GM12874 (cell line): Measurements from ENCODE around the gene RCE1.

ENCODE experiments used
- TF ChIP-seq, protein P1 (sequence below): IDR thresholded peaks from 2 replicates; pipeline ENCODE4 v1.5.1; 2011; ENCODE audit warnings: low read depth, mild to moderate bottlenecking, control low read depth, low read length, moderate library complexity; ENCODE audit not compliant: insufficient read depth

The RCE1 gene

DNA sequence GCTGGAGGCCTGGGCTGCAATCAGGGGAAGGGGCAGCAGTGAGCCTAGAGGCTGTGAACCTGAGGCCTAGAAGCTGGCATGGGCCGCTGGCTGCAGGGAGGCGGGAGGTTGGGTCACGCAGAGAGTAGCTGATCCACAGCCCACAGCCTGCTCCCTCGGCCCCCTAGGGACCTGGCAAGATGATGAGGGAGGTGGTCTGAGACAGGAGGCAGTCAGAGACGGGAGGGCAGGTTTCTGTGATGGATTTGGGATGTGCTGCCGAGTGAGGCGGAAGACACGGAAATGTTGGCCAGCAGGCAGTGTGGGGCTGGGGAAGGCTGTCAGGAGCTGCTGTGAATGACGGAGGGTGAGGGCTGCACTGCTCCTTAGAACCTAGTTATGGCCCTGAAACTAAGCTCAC, 36.3 kb downstream of the RCE1 start:
- TF ChIP-seq, protein P1, sequence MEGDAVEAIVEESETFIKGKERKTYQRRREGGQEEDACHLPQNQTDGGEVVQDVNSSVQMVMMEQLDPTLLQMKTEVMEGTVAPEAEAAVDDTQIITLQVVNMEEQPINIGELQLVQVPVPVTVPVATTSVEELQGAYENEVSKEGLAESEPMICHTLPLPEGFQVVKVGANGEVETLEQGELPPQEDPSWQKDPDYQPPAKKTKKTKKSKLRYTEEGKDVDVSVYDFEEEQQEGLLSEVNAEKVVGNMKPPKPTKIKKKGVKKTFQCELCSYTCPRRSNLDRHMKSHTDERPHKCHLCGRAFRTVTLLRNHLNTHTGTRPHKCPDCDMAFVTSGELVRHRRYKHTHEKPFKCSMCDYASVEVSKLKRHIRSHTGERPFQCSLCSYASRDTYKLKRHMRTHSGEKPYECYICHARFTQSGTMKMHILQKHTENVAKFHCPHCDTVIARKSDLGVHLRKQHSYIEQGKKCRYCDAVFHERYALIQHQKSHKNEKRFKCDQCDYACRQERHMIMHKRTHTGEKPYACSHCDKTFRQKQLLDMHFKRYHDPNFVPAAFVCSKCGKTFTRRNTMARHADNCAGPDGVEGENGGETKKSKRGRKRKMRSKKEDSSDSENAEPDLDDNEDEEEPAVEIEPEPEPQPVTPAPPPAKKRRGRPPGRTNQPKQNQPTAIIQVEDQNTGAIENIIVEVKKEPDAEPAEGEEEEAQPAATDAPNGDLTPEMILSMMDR, result no peak

DNA sequence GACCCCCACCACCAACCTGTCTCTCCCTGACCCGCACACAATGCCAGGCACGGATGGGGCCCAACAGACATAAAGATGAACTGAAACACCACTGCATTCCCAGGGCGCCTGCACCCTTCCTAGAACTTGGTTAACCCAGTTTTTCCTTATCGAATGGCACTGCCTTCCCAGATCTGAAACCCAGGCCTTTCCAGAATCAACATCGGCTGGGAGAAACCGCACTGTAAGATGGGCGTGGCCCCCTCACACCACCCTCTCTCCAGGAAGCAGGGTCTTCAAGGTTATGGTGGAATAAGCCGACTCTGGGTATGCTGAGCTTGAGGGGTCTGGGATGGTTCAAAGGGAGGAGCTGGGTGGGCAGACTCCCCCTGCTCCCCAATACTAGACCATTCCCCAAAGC, 36.8 kb downstream of the RCE1 start:
- TF ChIP-seq, protein P1, result no peak

DNA sequence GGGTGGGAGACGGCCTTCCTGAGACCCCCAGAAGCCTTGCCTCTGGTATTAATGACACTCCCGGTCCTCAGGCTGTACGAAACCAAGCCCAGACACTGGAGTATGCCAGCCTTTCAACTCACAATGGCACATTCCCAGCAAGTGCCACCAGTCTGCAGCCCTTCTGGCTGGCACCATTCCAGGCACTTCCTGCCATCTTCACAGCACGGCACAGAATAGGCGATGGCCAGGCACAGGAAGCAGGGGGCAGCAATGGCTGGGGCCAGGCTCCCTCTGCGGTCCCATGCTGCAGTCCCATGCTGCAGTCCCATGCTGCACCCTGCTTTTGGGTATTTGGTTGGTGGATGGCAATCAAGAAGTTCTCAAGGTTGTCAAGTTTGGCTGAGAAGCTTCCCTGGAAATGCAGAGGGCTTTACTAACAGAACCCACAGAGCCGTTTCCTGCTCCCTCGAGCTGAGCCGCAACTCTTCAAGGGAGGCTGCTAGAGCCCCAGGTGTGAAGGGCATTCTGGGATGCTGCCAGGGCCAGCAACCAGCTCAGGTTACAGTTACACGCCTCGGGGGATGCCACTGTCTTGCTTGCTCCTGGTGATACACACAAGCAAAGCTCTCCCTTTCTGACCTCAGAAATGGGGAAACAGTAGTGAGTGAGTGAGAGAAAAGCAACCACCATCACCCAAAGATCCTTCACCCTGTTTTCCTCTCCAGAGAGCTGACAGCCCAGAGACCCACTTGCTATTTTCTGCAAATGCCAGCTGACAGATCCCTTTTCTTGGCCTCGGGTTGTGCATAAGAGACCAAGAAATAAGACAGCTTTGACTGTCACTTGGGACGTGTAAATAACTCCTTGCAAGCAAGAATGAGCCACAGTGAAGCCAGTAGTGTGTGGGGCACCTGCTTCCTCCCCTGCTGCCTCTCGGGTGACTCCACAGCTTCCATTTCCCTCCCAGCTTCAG, 37.5 kb downstream of the RCE1 start:
- TF ChIP-seq, protein P1, result no peak

DNA sequence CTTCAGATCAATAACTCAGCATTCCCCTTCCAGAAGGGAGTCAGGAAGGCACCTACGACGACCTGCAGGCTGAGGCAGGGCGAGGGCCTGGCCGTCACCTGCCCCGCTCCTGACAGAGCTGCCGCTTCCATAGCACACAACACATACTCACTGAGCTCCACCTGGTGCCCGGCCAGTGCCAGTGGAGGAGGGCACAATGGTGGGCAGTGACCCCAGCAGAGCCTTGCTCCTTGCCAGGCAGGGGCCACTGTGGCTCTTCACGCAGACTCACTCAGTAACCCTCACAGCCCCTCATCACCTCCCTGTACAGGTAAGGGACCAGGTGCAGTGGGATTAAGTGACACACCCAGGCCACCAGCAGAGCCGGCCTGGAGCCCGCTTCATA, 38.2 kb downstream of the RCE1 start:
- TF ChIP-seq, protein P1, result no peak

DNA sequence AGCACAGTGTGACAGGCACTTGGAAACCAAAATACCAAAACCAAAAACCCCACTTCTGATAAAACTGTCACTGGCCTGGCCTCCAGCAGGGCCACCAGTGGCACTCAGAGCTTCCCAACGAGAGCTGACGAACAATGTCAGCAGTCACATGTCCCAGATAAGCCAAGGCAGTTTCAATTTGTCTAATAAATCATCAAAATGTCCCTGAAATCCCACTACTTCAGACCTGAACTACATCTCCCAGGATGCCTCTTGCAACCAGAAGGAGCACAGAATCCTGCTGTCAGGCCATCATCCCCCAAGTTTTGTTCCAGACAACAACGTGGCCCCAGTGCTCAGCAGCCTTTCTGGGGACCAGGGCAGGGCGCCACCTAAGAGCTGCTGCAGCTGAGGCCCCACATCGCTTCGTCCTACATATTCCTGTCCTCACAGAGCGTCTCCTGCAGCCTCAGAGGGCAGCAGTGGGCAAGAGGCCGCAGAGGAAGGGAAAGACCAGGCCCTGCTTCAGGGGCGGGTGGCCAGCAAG, 38.7 kb downstream of the RCE1 start:
- TF ChIP-seq, protein P1, result no peak

DNA sequence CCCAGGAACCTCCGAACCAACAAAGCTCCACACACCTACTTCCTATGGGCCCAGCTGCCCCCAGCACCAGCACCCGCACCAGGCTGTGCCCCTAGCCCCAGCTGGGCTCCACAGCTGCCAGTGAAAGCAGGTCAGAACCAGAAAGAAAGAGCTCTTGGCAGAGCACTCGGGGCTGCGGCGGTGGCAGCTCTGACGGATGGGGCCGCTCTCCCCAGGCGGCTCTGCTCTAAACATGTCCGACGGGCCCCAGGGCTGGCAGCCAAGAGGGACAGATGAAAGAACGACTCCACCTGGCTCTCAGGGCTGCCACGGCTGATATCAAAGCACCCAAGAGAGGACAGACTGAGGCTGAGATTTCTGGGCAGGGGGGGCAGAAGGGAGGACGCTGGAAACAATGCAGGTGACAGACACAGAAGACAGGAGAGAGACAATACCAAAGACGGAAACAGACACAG, 39.3 kb downstream of the RCE1 start:
- TF ChIP-seq, protein P1, result no peak

DNA sequence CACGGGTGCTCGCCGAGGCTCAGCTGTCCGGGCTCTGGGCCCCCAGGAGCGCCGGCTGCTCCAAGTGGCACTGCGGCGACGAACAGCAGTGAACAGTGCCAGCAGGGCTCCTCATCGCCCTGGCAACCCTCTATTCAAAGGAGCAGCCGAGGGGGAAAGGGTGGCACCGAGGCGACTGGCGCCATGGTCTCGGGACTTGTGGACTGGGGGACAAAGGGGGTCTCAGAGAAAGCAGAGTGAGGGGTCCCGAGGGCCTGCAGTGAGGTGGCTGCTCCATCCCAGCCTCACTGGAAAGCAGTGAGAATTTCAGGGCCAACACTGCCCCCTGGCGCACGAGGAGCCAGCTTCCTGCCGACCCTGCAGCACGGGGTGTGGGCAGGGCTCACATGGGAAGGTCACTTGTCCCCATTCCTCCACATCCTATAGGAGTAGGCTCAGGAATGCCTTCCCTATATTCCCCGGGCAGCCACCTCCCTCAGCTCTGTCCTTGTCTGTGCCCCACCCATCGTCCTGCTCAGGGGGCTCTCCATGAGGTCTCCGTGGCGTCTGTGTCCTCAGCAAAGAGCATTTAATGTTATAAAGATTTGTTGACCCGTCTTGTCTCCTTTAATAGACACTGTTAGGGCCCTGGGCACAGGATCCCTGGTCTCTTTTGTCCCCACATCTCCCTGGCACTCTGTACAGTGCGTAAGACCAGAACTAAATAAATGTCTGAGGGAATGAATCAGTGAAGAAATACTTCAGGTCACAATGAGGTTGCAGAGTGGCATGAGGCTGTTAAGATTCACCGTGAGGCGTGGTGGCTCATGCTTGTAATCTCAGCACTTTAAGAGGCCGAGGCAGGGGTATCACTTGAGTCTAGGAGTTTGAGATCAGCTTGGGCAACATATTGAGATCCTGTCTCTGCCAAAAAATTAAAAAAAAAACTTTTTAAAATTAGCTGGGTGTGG, 40.0 kb downstream of the RCE1 start:
- TF ChIP-seq, protein P1, result peak; percentile 87
